ENCODE results near the gene TRMT10A. TPM values are rescaled to one million over a fixed set of nuclear protein-coding genes. Genes with fewer than 3 reads are reported as not detected.
A peak's percentile ranks its signal among the peaks of the same experiment; 100 is the strongest.
"Not testable (repeated sequence)": the region's sequence is repeated elsewhere in the genome, so short reads cannot be mapped to it uniquely, and the experiment has no call there.

Gene TRMT10A
- total RNA-seq, 1 donor from 2014 or later, result 13.5 TPM

- no peak for DNase-seq
Observed at GRCh38 chr4:99540277-99540939, 23.4 kb downstream of the TRMT10A start.

- no peak for DNase-seq
Observed at GRCh38 chr4:99537674-99538073, 26.2 kb downstream of the TRMT10A start.

GRCh38 chr4:99536848-99537247 is 27.0 kb downstream of the TRMT10A start:
- no peak for DNase-seq

- DNase-seq, result peak; percentile 73
Observed at GRCh38 chr4:99536271-99536670, 27.6 kb downstream of the TRMT10A start.

- not testable (repeated sequence) for DNase-seq
Observed at GRCh38 chr4:99534699-99535098, 29.1 kb downstream of the TRMT10A start.

GRCh38 chr4:99529956-99530355 is 33.9 kb downstream of the TRMT10A start:
- no peak for DNase-seq

- DNase-seq, result peak; percentile 63
Observed at GRCh38 chr4:99529228-99529627, 34.6 kb downstream of the TRMT10A start.

- DNase-seq, result no peak
Observed at GRCh38 chr4:99518601-99519295, 45.1 kb downstream of the TRMT10A start.

GRCh38 chr4:99510721-99511120 is 53.1 kb downstream of the TRMT10A start, which contains the start of gene C4orf17:
C4orf17 (plus strand) TSS chr4:99511021; CDS start chr4:99513082, 2,061 bp downstream.
- DNase-seq, result no peak

GRCh38 chr4:99507762-99508161 is 56.1 kb downstream of the TRMT10A start:
- no peak for DNase-seq

- no peak for DNase-seq
Observed at GRCh38 chr4:99507349-99507748, 56.5 kb downstream of the TRMT10A start.

- no peak for DNase-seq
Observed at GRCh38 chr4:99506781-99507180, 57.1 kb downstream of the TRMT10A start.

GRCh38 chr4:99504804-99505502 is 58.9 kb downstream of the TRMT10A start:
- DNase-seq, result peak; percentile 71

Other genes with a start within 250 kb of the TRMT10A start
- gene ADH1B, start 242.6 kb downstream of the TRMT10A start, total RNA-seq, result 12.5 TPM
- gene ADH1C, start 211.3 kb downstream of the TRMT10A start, total RNA-seq, result 9.0 TPM
- gene ADH7, start 128.7 kb downstream of the TRMT10A start, total RNA-seq, result 12.1 TPM
- not detected for gene C4orf17, start 53.0 kb downstream of the TRMT10A start, total RNA-seq
- 1.4 TPM for gene MTTP, start 10.8 kb upstream of the TRMT10A start, total RNA-seq
- gene C4orf54, start 93.8 kb upstream of the TRMT10A start, total RNA-seq, result 243 TPM